Loucy (cell line): ENCODE results near the gene PROC.

Experiments
- H2AFZ ChIP-seq: fragments of 200-600 bp; sonication (generic); 2 replicates; pipeline ENCODE4 v1.6.0; 2016; ENCODE audit warnings: antibody characterized with exemption, mild to moderate bottlenecking, low read length, moderate library complexity
- H3F3A ChIP-seq: fragments of 200-600 bp; 2 replicates; pipeline ENCODE4 v1.6.0; 2016; ENCODE audit warnings: antibody characterized with exemption, low read depth, mild to moderate bottlenecking
- H3K27me3 ChIP-seq: fragments of 200-600 bp; sonication (generic); 2 replicates; pipeline ENCODE4 v1.6.1; 2014; ENCODE audit warnings: low read length, mild to moderate bottlenecking; ENCODE audit not compliant: insufficient read depth, poor library complexity, severe bottlenecking
- H3K36me3 ChIP-seq: fragments of 200-600 bp; sonication (generic); 2 replicates; pipeline ENCODE4 v1.6.1; 2016; ENCODE audit warnings: low read length; ENCODE audit not compliant: insufficient read depth
- H3K4me1 ChIP-seq: fragments of 200-600 bp; sonication (generic); 2 replicates; pipeline ENCODE4 v1.5.1; 2014; ENCODE audit warnings: low read length, mild to moderate bottlenecking; ENCODE audit not compliant: insufficient read depth, poor library complexity, severe bottlenecking
- H3K4me2 ChIP-seq: fragments of 200-600 bp; sonication (generic); 2 replicates; pipeline ENCODE4 v1.6.0; 2014; ENCODE audit warnings: antibody characterized with exemption, low read length, low read depth, mild to moderate bottlenecking; ENCODE audit not compliant: poor library complexity, severe bottlenecking
- H3K4me3 ChIP-seq: fragments of 200-600 bp; sonication (generic); 2 replicates; pipeline ENCODE4 v1.5.1; 2014; ENCODE audit warnings: low read length, mild to moderate bottlenecking, mixed read lengths; ENCODE audit not compliant: poor library complexity, severe bottlenecking
- H3K79me2 ChIP-seq: fragments of 200-600 bp; sonication (generic); 2 replicates; pipeline ENCODE4 v1.6.1; 2014; ENCODE audit warnings: low read length; ENCODE audit not compliant: insufficient read depth
- H3K9ac ChIP-seq: fragments of 200-600 bp; sonication (generic); 2 replicates; pipeline ENCODE4 v1.6.0; 2014; ENCODE audit warnings: mild to moderate bottlenecking, low read depth, low read length, moderate library complexity; ENCODE audit not compliant: poor library complexity, severe bottlenecking
- H3K9me2 ChIP-seq: fragments of 200-600 bp; sonication (generic); replicated peaks from 2 replicates; pipeline ENCODE4 v1.6.1; 2016; ENCODE audit warnings: low read depth, low read length, mixed read lengths
- H3K9me3 ChIP-seq: fragments of 200-600 bp; sonication (generic); 2 replicates; pipeline ENCODE4 v1.6.1; 2014; ENCODE audit warnings: mild to moderate bottlenecking, antibody characterized with exemption, low read length, low read depth; ENCODE audit not compliant: insufficient read depth
- H4K20me1 ChIP-seq: fragments of 200-600 bp; sonication (generic); 2 replicates; pipeline ENCODE4 v1.6.0; 2014; ENCODE audit warnings: antibody characterized with exemption, low read length, mild to moderate bottlenecking; ENCODE audit not compliant: insufficient read depth, poor library complexity, severe bottlenecking
- EZH2phosphoT487 ChIP-seq: fragments of 200-600 bp; IDR thresholded peaks from 2 replicates; pipeline ENCODE4 v1.6.1; 2018; ENCODE audit warnings: antibody characterized with exemption, mild to moderate bottlenecking, moderate library complexity, borderline replicate concordance
- TF ChIP-seq, protein P1 (sequence below): fragments of 200-600 bp; sonication (generic); conservative IDR thresholded peaks from 2 replicates; pipeline ENCODE4 v1.5.1; 2014; ENCODE audit warnings: mild to moderate bottlenecking, antibody characterized with exemption, low read length

The PROC gene

GRCh38 chr2:127382831-127383230 lies 35.4 kb upstream of the PROC start:
- peaks cover 89% of the 10 kb centered on the region for H3K79me2 ChIP-seq
- no peak for TF ChIP-seq EZH2phosphoT487
- TF ChIP-seq, protein P1, sequence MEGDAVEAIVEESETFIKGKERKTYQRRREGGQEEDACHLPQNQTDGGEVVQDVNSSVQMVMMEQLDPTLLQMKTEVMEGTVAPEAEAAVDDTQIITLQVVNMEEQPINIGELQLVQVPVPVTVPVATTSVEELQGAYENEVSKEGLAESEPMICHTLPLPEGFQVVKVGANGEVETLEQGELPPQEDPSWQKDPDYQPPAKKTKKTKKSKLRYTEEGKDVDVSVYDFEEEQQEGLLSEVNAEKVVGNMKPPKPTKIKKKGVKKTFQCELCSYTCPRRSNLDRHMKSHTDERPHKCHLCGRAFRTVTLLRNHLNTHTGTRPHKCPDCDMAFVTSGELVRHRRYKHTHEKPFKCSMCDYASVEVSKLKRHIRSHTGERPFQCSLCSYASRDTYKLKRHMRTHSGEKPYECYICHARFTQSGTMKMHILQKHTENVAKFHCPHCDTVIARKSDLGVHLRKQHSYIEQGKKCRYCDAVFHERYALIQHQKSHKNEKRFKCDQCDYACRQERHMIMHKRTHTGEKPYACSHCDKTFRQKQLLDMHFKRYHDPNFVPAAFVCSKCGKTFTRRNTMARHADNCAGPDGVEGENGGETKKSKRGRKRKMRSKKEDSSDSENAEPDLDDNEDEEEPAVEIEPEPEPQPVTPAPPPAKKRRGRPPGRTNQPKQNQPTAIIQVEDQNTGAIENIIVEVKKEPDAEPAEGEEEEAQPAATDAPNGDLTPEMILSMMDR, result no peak
- H3K4me1 ChIP-seq, result peaks cover 52% of the 10 kb centered on the region
- no peak overlapping the region for H3K4me3 ChIP-seq
- no peaks in the 10 kb centered on the region for H3K9me2 ChIP-seq
- peaks cover 3% of the 10 kb centered on the region for H3K27me3 ChIP-seq
- no peak overlapping the region for H3K9ac ChIP-seq
- no peaks in the 10 kb centered on the region for H3K36me3 ChIP-seq
- no peaks in the 10 kb centered on the region for H3K9me3 ChIP-seq
- peaks cover 3% of the 10 kb centered on the region; the same call in 1 of the 2 replicates for H3F3A ChIP-seq
- peak overlapping the region; percentile 41 for H3K4me2 ChIP-seq
- H2AFZ ChIP-seq, result no peak overlapping the region
- H4K20me1 ChIP-seq, result peaks cover 83% of the 10 kb centered on the region

- H2AFZ ChIP-seq, result no peak overlapping the region
- H3K4me2 ChIP-seq, result peak overlapping the region; percentile 90
- H3K9me3 ChIP-seq, result no peaks in the 10 kb centered on the region
These were observed 33.7 kb upstream of the PROC start for GRCh38 chr2:127384529-127384928.

GRCh38 chr2:127386246-127386645 lies 32.0 kb upstream of the PROC start:
- Histone ChIP-seq H3K79me2 (peaks cover 55% of the 10 kb centered on the region), H3K9ac (peak overlapping the region; percentile 99), H3K4me1 (peaks cover 53% of the 10 kb centered on the region), H3K4me2 (peak overlapping the region; percentile 90), H3K36me3 (no peaks in the 10 kb centered on the region), H2AFZ (no peak overlapping the region), H3F3A (peaks cover 3% of the 10 kb centered on the region; the same call in 1 of the 2 replicates), H3K9me3 (no peaks in the 10 kb centered on the region), H4K20me1 (peaks cover 53% of the 10 kb centered on the region), H3K4me3 (peak overlapping the region; percentile 88), H3K9me2 (no peaks in the 10 kb centered on the region), H3K27me3 (peaks cover 3% of the 10 kb centered on the region)
- TF ChIP-seq, protein P1, result no peak
- no peak for TF ChIP-seq EZH2phosphoT487

More at GRCh38 chr2:127384529-127384928, 33.7 kb upstream of the PROC start:
- peaks cover 72% of the 10 kb centered on the region for H3K79me2 ChIP-seq
- H3K36me3 ChIP-seq, result no peaks in the 10 kb centered on the region
- H3F3A ChIP-seq, result peaks cover 3% of the 10 kb centered on the region; the same call in 1 of the 2 replicates
- no peak for TF ChIP-seq EZH2phosphoT487
- TF ChIP-seq, protein P1, result no peak
- peaks cover 63% of the 10 kb centered on the region for H3K4me1 ChIP-seq
- H3K4me3 ChIP-seq, result peak overlapping the region; percentile 88
- peaks cover 70% of the 10 kb centered on the region for H4K20me1 ChIP-seq
- peaks cover 3% of the 10 kb centered on the region for H3K27me3 ChIP-seq
- no peaks in the 10 kb centered on the region for H3K9me2 ChIP-seq
- H3K9ac ChIP-seq, result no peak overlapping the region
